Endothelial cell of umbilical vein (primary cell): ENCODE data around the gene WDFY3.

Experiments
- CTCF ChIP-seq, 2 donors: IDR thresholded peaks; 1 replicate in 1 of 2; 2 replicates in 1 of 2; pipeline ENCODE4 v1.5.1; 2011; ENCODE audit warnings: low read length in 2 of 2, mild to moderate bottlenecking in 2 of 2, moderate library complexity in 2 of 2, control low read depth in 1 of 2, inconsistent platforms in 1 of 2, low read depth in 1 of 2; ENCODE audit not compliant: insufficient read depth in 1 of 2; ENCODE audit errors: extremely low read depth in 1 of 2
- EZH2 ChIP-seq: IDR thresholded peaks from 2 replicates; pipeline ENCODE4 v1.6.1; 2012; ENCODE audit warnings: borderline replicate concordance, low read depth, mild to moderate bottlenecking, moderate library complexity, low read length, inconsistent platforms; ENCODE audit not compliant: severe bottlenecking
- JUN ChIP-seq: IDR thresholded peaks from 2 replicates; pipeline ENCODE4 v1.6.1; 2011; ENCODE audit warnings: borderline replicate concordance, low read depth; ENCODE audit not compliant: insufficient read length, insufficient read depth
- MYC ChIP-seq: IDR thresholded peaks from one replicate; pipeline ENCODE4 v1.6.1; 2011; ENCODE audit warnings: mild to moderate bottlenecking, low read depth, low read length
- POLR2A ChIP-seq: IDR thresholded peaks from 2 replicates; pipeline ENCODE4 v1.6.1; 2012; ENCODE audit warnings: low read depth, mild to moderate bottlenecking, control low read depth, low read length
- POLR2AphosphoS5 ChIP-seq: IDR thresholded peaks from 2 replicates; pipeline ENCODE4 v1.6.1; 2012; ENCODE audit warnings: low read depth, mild to moderate bottlenecking, control low read depth, low read length, moderate library complexity; ENCODE audit not compliant: insufficient read depth

- TF ChIP-seq POLR2AphosphoS5 (no peak), CTCF (IDR thresholded peaks at IDR 0.05; ENCODE audit: extremely low read depth in 1 of 2, insufficient read depth in 1 of 2, low read depth in 1 of 2, low read length in 2 of 2) (no peak), EZH2 (no peak), POLR2A (no peak), MYC (no peak), JUN (no peak)
Observed at GRCh38 chr4:84710548-84710947, 255.9 kb downstream of the WDFY3 start.
